ENCODE data around the gene METTL6. TPM values are rescaled to one million over a fixed set of nuclear protein-coding genes. Genes with fewer than 3 reads are reported as not detected.

The METTL6 gene
- total RNA-seq, 1 donor from 2014 or later, result 13.0 TPM

DNA sequence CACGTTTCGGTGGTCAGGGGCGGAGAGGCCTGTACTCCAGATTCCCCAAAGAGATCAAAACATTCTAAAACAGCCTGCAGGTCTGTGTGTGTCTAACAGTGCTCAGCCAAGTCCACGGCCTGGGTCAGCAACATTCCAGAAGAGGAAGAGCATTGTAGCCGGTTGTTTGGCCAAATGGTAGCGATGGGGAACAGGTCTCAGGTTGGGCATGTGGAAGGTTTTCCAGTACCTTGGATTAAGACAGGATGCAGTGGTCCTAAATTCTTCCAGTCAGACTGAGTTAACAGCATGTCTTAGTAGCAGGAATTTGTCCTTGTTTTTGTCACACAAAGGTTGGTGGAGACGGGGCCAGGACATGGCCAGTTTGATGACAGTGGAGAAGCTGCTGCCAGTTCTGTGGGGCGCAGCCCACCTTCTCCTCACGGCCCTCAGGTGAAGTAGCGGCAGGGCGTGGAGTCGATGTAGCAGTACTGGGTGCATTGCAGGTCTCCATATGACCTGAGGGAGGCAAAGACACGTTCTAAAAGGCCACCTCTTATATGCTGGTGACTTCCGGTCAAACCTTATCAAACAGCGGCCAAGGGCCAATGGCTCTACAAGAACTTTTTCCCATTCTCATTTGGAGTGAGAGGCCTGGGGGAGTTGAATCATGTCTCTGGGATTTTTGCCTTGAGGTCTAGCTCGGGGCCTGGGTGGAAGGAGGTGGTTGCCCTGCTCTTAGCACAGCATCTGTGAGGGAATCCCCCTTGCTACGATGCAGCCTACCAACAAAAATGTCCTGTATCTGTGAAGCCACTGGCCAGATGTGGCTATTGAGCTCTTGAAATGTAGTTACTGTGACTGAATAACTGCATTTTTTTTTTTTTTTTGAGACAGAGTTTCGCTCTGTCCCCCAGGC, 24.1 kb upstream of the METTL6 start:
- no peak for DNase-seq (ENCODE audit: low read depth)
- no peak overlapping the region for H3K4me3 ChIP-seq (ENCODE audit: low read depth, low read length)
- TF ChIP-seq, protein P1, sequence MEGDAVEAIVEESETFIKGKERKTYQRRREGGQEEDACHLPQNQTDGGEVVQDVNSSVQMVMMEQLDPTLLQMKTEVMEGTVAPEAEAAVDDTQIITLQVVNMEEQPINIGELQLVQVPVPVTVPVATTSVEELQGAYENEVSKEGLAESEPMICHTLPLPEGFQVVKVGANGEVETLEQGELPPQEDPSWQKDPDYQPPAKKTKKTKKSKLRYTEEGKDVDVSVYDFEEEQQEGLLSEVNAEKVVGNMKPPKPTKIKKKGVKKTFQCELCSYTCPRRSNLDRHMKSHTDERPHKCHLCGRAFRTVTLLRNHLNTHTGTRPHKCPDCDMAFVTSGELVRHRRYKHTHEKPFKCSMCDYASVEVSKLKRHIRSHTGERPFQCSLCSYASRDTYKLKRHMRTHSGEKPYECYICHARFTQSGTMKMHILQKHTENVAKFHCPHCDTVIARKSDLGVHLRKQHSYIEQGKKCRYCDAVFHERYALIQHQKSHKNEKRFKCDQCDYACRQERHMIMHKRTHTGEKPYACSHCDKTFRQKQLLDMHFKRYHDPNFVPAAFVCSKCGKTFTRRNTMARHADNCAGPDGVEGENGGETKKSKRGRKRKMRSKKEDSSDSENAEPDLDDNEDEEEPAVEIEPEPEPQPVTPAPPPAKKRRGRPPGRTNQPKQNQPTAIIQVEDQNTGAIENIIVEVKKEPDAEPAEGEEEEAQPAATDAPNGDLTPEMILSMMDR (conservative IDR thresholded peaks at IDR 0.05; ENCODE audit: low read depth, low read length), result no peak

DNA sequence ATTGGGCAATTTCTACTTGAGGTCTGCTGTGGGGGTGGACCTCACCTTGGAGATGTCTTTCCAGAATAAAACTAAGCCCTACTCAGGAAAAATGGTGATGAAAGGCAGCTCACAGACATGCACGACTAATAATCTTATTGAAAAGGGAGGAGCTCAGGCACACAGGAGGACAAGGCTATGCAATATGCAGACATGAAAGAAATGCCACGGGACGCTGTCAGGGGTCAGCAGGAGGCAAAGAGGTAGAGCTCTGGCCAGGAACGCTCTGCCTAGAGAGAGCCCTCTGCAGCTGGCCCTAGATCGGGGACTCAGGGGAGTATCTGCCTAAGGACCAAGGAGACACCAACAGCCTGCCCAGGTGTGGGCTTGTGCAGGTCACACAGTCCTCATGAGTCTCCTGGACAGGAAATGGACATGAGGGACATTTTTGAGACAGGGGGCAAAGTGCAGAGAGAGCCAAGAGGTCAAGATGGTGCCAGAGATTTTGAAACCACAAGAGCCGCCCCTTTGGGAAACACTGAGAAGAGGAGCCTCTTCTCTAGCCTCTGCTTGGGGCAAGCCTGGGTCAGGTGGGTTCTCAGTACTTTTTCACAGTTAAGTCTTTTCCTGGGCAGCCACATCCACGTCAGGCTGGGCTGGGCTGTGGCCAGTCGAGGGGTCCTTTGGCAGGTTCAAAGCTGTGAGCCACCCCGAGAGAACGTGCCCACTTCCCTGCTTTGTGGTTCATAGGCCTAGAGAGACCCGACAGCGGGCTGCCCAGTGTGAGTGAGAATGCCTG, 23.3 kb upstream of the METTL6 start:
- H3K4me3 ChIP-seq (ENCODE audit: low read depth, low read length), result no peak overlapping the region
- TF ChIP-seq, protein P1 (conservative IDR thresholded peaks at IDR 0.05; ENCODE audit: low read depth, low read length), result no peak
- no peak for DNase-seq (ENCODE audit: low read depth)

DNA sequence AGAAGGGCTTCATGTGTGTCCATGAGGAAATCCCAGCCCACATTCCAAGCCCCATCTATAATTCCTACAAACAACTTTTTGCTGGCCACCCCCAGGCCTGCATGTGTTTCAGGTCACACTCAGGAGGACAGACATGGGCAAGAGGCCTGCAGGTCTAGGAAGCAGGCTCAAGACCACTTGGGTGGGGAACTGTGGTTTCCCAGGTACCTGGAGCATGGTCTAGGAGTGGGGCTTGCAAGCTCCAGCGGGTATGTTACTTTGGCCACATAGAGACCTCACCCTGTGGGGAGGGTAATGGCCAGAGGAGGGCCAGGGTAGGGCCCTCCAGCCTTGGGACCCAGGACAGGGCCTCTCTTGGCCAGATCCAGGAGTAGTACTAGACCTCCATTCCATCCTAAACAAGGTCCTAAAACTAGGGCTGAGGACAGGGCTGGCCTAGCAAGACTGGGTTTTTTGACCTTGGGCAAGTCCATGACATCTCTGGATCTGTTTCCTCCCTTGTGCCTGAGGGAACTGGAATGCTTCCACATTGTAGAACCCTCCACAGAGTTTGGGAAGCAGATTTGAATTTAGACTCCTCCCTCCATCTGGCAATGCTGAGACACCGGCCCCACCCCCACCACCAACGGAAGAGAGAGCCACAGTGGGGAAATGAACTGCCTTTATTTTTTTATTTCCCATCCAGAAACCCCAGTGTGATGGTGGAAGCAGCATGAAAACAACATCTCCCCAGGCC, 22.3 kb upstream of the METTL6 start:
- no peak overlapping the region for H3K4me3 ChIP-seq (ENCODE audit: low read depth, low read length)
- TF ChIP-seq, protein P1 (conservative IDR thresholded peaks at IDR 0.05; ENCODE audit: low read depth, low read length), result no peak
- DNase-seq (ENCODE audit: low read depth), result no peak

DNA sequence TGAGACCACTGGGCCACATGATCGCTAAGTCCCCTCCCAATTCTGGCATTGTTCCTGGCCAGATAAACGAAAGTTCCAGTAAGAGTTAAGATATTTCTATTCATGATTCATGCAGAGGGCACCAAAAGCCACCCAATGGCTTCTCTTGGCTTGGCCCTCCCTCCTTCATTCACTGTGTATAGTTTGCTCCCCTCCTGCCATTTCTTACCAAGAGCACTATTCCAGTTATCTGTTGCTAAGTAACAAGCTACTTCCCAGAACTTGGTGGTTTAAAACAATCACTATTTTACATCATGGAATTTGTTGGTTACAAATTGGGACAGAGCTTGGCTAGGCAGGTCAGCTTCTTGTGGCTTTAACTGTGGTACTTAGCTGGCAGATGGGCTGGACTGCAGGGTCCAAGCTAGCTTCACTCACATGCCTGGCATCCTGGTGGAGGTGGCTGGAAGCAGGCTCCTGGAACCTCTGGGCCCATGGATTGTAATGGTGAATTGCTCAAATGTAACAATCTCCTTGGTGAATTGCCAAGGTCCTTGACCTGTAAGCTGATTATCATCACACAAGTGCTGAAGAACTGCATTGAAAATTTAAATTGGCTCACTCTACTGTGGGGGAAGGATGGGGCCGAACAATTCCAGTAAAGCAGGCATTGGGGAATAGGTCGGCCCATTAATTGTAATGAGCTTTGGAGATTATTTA, 16.6 kb upstream of the METTL6 start:
- no peak for DNase-seq (ENCODE audit: low read depth)
- TF ChIP-seq, protein P1 (conservative IDR thresholded peaks at IDR 0.05; ENCODE audit: low read depth, low read length), result no peak
- no peak overlapping the region for H3K4me3 ChIP-seq (ENCODE audit: low read depth, low read length)

DNA sequence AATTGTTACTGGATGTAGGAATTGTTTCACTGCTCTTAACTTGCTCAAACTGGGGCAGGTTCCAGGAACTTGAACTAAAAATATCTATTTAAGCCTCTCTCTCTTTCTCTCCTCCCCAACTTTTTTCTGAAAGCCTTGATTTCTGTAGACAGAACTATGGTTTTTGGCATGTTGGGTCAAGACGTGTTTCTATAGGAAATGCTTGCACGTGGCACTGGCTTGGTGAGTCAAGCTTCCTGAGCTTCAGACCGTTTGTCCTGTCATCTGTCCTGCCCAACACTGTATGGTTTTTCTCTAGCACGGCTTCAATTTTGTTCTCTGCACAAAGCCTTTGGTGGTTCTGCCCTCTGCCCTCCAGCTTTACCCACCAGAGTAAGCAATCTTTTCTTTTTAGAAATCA, 13.5 kb upstream of the METTL6 start:
- no peak for DNase-seq (ENCODE audit: low read depth)
- no peak overlapping the region for H3K4me3 ChIP-seq (ENCODE audit: low read depth, low read length)
- TF ChIP-seq, protein P1 (conservative IDR thresholded peaks at IDR 0.05; ENCODE audit: low read depth, low read length), result no peak

DNA sequence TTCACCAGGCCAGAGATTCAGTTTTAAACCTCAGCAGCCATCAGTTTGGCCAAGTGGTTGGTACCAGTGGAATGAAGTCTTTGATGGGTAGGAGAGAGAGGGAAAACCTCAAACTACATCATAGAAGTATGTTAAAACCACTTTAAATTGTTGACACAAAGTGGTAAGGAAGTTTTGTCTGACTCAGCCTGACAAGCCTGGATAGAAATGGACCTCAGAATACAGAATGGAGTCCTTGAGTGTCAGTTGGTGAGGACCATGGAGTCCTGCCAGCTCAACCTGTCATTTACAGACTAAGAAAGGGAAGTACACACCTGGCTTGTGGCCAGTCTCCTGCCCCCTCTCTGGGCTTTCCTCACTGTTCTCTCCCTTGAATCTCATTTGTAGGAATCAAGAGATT, 12.1 kb upstream of the METTL6 start:
- no peak for DNase-seq (ENCODE audit: low read depth)
- TF ChIP-seq, protein P1 (conservative IDR thresholded peaks at IDR 0.05; ENCODE audit: low read depth, low read length), result no peak
- H3K4me3 ChIP-seq (ENCODE audit: low read depth, low read length), result no peak overlapping the region

All from epithelial cell of proximal tubule (primary cell).